ENCODE measurements around the gene WDR77. TPM values are rescaled to one million over a fixed set of nuclear protein-coding genes. Genes with fewer than 3 reads are reported as not detected.

Gene WDR77
- total RNA-seq, 3 donors from 2014 or later, result 22.7 to 33.8 (median 30.2) TPM

DNA sequence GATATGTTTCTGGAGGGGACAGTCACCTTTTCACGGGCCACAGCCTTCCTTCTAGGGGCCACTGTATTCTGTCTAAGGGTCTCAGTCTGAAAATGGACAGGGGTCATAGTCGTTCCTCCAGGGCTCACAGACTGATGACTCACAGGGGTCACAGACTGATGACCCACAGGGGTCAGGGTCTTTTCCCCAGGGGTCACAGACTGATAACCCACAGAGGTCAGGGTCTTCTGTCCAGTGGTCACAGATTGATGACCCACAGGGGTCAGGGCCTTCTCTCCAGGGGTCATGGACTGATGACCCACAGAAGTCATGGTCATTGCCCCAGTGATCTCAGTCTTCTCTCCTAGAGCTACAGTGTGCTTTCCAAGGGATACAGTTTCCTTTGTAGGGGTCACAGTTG, 34.3 kb downstream of the WDR77 start:
- intact Hi-C loops (cut with DNase I; ENCODE audit: low total_unique reads), result no loop called here
- no peak for DNase-seq (ENCODE audit: low spot score in 2 of 2)
- H3K36me3 ChIP-seq, result no peaks in the 10 kb centered on the region

DNA sequence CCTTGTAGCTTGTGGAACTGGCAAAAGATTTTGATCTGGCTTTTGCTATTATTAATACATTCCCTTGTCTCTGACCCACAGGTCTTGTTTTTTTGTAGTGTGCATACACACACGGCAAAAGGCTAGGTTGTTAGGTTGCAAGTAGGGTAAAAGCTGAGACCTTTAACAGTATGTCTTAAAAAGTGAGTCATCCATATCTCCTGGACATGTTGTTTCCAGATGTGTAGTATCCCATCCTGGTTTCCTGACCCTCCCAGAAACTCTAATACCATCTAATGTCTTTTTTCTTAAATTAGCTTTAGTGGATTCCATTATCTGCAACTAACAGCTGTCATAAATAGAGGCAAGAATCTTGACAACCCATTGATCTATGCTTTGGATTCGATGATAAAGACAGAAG, 36.2 kb downstream of the WDR77 start:
- H3K9me3 ChIP-seq, result no peaks in the 10 kb centered on the region
- no peak for DNase-seq (ENCODE audit: low spot score in 2 of 2)
- intact Hi-C loops (cut with DNase I; ENCODE audit: low total_unique reads), result no loop called here
- H3K4me3 ChIP-seq, result no peak overlapping the region
- TF ChIP-seq POLR2A (IDR thresholded peaks at IDR 0.05) (no peak), POLR2AphosphoS5 (IDR thresholded peaks at IDR 0.05) (no peak)
- TF ChIP-seq, protein P1, sequence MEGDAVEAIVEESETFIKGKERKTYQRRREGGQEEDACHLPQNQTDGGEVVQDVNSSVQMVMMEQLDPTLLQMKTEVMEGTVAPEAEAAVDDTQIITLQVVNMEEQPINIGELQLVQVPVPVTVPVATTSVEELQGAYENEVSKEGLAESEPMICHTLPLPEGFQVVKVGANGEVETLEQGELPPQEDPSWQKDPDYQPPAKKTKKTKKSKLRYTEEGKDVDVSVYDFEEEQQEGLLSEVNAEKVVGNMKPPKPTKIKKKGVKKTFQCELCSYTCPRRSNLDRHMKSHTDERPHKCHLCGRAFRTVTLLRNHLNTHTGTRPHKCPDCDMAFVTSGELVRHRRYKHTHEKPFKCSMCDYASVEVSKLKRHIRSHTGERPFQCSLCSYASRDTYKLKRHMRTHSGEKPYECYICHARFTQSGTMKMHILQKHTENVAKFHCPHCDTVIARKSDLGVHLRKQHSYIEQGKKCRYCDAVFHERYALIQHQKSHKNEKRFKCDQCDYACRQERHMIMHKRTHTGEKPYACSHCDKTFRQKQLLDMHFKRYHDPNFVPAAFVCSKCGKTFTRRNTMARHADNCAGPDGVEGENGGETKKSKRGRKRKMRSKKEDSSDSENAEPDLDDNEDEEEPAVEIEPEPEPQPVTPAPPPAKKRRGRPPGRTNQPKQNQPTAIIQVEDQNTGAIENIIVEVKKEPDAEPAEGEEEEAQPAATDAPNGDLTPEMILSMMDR (IDR thresholded peaks at IDR 0.05), result no peak
- no peaks in the 10 kb centered on the region for H3K36me3 ChIP-seq
- no peak overlapping the region for H3K27ac ChIP-seq
- no peaks in the 10 kb centered on the region for H3K27me3 ChIP-seq
- H3K4me1 ChIP-seq, result no peaks in the 10 kb centered on the region

More for the DNA sequence above, 34.3 kb downstream of the WDR77 start:
- Histone ChIP-seq H3K27ac (no peak overlapping the region), H3K9me3 (no peaks in the 10 kb centered on the region), H3K4me3 (no peak overlapping the region), H3K27me3 (no peaks in the 10 kb centered on the region), H3K4me1 (no peaks in the 10 kb centered on the region)
- TF ChIP-seq, protein P1 (IDR thresholded peaks at IDR 0.05), result no peak
- TF ChIP-seq POLR2A (IDR thresholded peaks at IDR 0.05) (no peak), POLR2AphosphoS5 (IDR thresholded peaks at IDR 0.05) (no peak)

DNA sequence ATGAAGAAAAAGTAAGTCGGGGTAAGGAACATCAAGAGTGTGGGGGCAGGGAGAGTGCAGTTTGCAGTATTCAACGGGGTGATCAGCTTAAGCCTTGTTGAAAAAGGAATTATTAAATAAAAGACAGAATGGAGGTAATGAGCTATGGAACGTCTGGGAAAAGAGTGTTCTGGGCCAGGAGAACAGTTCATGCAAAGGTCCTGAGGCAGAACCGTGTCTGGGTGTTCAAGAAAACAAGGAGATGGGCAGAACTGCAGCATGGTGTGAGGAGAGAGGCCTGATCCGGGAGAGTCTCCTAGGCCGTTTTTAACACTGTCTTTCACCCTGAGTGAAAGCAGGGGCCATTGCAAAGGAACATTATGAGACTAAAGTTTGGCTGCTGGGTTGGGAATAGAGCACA, 41.8 kb downstream of the WDR77 start:
- TF ChIP-seq, protein P1 (IDR thresholded peaks at IDR 0.05), result no peak
- TF ChIP-seq POLR2AphosphoS5 (IDR thresholded peaks at IDR 0.05) (no peak), POLR2A (IDR thresholded peaks at IDR 0.05) (no peak)
- intact Hi-C loops (cut with DNase I; ENCODE audit: low total_unique reads), result no loop called here
- H3K4me1 ChIP-seq, result peaks cover 0 to 8% of the 10 kb centered on the region in 2 donors
- no peak overlapping the region for H3K27ac ChIP-seq
- H3K36me3 ChIP-seq, result no peaks in the 10 kb centered on the region
- no peak for DNase-seq (ENCODE audit: low spot score in 2 of 2)
- H3K4me3 ChIP-seq, result no peak overlapping the region
- no peaks in the 10 kb centered on the region for H3K9me3 ChIP-seq
- no peaks in the 10 kb centered on the region for H3K27me3 ChIP-seq

DNA sequence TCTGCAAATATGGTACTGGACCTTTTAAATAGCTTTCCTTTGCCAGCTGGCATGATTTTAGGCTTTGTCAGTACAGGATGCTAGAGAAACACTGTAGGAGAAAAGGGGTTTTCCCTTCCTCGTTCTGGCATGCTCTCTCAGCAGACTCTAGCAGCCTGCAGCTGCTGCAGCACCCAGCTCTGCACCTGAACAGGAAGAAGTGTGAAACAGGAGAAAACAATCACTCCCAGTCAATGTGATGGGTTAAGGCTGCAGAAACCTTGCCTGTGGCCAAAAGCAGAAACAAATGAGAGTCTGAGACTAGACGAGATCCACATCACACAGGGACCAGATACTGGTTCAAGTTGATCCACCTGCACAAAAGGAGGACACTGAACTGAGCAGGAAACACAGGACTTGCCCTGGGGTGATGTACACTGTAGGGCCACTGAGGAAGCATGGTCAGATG, 42.7 kb downstream of the WDR77 start:
- Histone ChIP-seq H3K27ac (no peak overlapping the region), H3K27me3 (no peaks in the 10 kb centered on the region), H3K4me1 (peaks cover 0 to 8% of the 10 kb centered on the region in 2 donors), H3K9me3 (no peaks in the 10 kb centered on the region), H3K36me3 (no peaks in the 10 kb centered on the region), H3K4me3 (no peak overlapping the region)
- intact Hi-C loops (cut with DNase I; ENCODE audit: low total_unique reads), result no loop called here
- DNase-seq (ENCODE audit: low spot score in 2 of 2), result peak in 1 of 2 donors; percentile 46
- TF ChIP-seq POLR2A (IDR thresholded peaks at IDR 0.05) (no peak), POLR2AphosphoS5 (IDR thresholded peaks at IDR 0.05) (no peak)
- TF ChIP-seq, protein P1 (IDR thresholded peaks at IDR 0.05), result no peak

DNA sequence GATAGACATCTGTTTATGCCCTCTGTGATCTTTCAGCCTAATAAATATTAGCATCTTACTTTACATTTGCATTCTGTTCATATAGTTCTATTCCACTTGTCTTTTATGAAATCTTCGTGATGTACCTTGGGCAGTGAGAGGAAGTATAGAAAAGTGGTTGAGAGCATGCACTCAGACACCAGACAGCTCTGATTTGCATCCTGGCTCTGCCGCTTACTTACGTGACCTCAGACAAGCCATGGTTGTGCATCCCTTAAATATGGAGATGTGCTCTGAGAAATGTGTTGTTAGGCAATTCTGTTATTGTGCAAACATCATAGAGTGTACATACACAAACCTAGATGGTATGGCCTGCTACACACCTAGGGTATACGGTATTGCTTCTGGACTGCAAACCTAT, 44.5 kb downstream of the WDR77 start:
- intact Hi-C loops (cut with DNase I; ENCODE audit: low total_unique reads), result no loop called here
- Histone ChIP-seq H3K27ac (no peak overlapping the region), H3K36me3 (no peaks in the 10 kb centered on the region), H3K27me3 (no peaks in the 10 kb centered on the region), H3K9me3 (no peaks in the 10 kb centered on the region), H3K4me1 (peaks cover 0 to 8% of the 10 kb centered on the region in 2 donors), H3K4me3 (no peak overlapping the region)
- TF ChIP-seq POLR2A (IDR thresholded peaks at IDR 0.05), result no peak
- TF ChIP-seq, protein P1 (IDR thresholded peaks at IDR 0.05), result no peak
- no peak for TF ChIP-seq POLR2AphosphoS5 (IDR thresholded peaks at IDR 0.05)
- no peak for DNase-seq (ENCODE audit: low spot score in 2 of 2)
